ENCODE data around the gene CFAP68. TPM values are rescaled to one million over a fixed set of nuclear protein-coding genes. Genes with fewer than 3 reads are reported as not detected.

Gene CFAP68
- total and polyA plus RNA-seq, 9 of the 15 experiments (the other 6 are each of a cell fraction or from before 2014, with no cell fraction given), result 22.8 to 72.3 (median 52.5) TPM

DNA sequence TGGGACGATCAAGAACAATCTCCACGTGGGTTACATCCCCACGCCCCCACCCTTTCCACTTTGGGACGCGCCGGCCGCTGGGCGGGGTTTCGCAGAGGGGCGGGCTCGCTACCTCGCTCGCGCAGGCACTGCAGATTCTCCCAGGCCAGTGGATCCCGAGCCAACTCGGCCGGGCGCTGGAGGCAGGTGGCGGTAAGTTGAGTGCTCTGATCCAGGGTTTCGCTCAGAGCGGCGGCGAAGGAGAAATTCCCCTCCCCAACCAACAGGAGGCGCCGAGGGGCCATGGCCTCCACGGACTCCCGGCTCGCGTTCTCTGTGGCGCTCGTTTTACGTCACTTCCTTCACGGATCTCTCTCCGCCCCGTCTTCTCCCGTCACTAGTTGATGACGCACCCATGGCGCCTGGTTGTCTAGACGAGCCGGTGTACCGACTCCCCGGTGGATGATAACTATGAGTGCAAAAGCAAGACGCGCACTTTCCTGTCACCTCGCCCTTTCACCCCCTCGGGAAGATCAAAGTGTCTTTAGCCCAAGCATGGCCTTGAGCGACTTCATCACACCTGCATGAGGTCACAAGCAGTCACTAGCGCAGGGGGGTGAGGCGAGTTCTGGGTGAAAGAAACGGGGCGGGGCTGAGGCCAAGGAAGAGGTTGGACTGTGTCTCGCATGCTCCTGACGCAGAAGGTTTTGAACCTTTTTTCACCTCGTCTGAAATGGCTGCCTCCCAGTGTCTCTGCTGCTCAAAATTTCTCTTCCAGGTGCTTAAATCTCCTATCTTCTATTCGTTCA is at the start of gene CFAP68, which contains the start of gene FDXACB1 (continued):
- TF ChIP-seq, protein P1, sequence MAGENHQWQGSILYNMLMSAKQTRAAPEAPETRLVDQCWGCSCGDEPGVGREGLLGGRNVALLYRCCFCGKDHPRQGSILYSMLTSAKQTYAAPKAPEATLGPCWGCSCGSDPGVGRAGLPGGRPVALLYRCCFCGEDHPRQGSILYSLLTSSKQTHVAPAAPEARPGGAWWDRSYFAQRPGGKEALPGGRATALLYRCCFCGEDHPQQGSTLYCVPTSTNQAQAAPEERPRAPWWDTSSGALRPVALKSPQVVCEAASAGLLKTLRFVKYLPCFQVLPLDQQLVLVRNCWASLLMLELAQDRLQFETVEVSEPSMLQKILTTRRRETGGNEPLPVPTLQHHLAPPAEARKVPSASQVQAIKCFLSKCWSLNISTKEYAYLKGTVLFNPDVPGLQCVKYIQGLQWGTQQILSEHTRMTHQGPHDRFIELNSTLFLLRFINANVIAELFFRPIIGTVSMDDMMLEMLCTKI (IDR thresholded peaks at IDR 0.05; ENCODE audit: partially characterized antibody), result no peak
- TF ChIP-seq ZNF134 (CRISPR knock-in tag; conservative IDR thresholded peaks at IDR 0.05), result no peak
- peak; percentile 80 for TF ChIP-seq BCOR (IDR thresholded peaks at IDR 0.05)
- TF ChIP-seq KDM5B (IDR thresholded peaks at IDR 0.05; ENCODE audit: insufficient replicate concordance, low read depth, low read length), result peak; percentile 77
- TF ChIP-seq RBM17 (IDR thresholded peaks at IDR 0.05; ENCODE audit: borderline replicate concordance, low read depth, low read length), result no peak
- peak; percentile 98 for TF ChIP-seq SP1 (CRISPR knock-in tag; IDR thresholded peaks at IDR 0.05)
- TF ChIP-seq L3MBTL2 (IDR thresholded peaks at IDR 0.05), result peak; percentile 76; the same call in 1 of the 2 replicates
- peak in 1 of 2 experiments; percentile 33; a peak in 1 of 3 replicates for TF ChIP-seq CBX3 (IDR thresholded peaks at IDR 0.05; ENCODE audit: borderline replicate concordance in 1 of 2, low read length in 2 of 2)
- TF ChIP-seq ZNF707 (CRISPR knock-in tag; conservative IDR thresholded peaks at IDR 0.05), result no peak
- TF ChIP-seq MEF2D (tag; conservative IDR thresholded peaks at IDR 0.05; ENCODE audit: low read depth), result 0 out of 2 replicates have a peak, but pooled peaks have one; percentile 7
- TF ChIP-seq TAF1 (IDR thresholded peaks at IDR 0.05; ENCODE audit: control insufficient read depth, extremely low read depth, insufficient read depth, low read length, severe bottlenecking), result no peak
- no peak for TF ChIP-seq RBM15 (IDR thresholded peaks at IDR 0.05; ENCODE audit: insufficient read depth, low read length)
- TF ChIP-seq, protein P2, sequence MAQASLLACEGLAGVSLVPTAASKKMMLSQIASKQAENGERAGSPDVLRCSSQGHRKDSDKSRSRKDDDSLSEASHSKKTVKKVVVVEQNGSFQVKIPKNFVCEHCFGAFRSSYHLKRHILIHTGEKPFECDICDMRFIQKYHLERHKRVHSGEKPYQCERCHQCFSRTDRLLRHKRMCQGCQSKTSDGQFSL (CRISPR knock-in tag; IDR thresholded peaks at IDR 0.05), result no peak; the same call in 1 of the 2 replicates
- TF ChIP-seq, protein P2 (tag; IDR thresholded peaks at IDR 0.05), result no peak
- no peak for TF ChIP-seq BCL6 (CRISPR knock-in tag; IDR thresholded peaks at IDR 0.05)
- TF ChIP-seq, protein P3, sequence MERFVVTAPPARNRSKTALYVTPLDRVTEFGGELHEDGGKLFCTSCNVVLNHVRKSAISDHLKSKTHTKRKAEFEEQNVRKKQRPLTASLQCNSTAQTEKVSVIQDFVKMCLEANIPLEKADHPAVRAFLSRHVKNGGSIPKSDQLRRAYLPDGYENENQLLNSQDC (CRISPR knock-in tag; IDR thresholded peaks at IDR 0.05), result peak; percentile 31; the same call in 1 of the 2 replicates
- TF ChIP-seq, protein P4, sequence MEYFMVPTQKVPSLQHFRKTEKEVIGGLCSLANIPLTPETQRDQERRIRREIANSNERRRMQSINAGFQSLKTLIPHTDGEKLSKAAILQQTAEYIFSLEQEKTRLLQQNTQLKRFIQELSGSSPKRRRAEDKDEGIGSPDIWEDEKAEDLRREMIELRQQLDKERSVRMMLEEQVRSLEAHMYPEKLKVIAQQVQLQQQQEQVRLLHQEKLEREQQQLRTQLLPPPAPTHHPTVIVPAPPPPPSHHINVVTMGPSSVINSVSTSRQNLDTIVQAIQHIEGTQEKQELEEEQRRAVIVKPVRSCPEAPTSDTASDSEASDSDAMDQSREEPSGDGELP (CRISPR knock-in tag; IDR thresholded peaks at IDR 0.05; ENCODE audit: borderline replicate concordance), result peak; percentile 89; the same call in 1 of the 2 replicates
- TF ChIP-seq, protein P5, sequence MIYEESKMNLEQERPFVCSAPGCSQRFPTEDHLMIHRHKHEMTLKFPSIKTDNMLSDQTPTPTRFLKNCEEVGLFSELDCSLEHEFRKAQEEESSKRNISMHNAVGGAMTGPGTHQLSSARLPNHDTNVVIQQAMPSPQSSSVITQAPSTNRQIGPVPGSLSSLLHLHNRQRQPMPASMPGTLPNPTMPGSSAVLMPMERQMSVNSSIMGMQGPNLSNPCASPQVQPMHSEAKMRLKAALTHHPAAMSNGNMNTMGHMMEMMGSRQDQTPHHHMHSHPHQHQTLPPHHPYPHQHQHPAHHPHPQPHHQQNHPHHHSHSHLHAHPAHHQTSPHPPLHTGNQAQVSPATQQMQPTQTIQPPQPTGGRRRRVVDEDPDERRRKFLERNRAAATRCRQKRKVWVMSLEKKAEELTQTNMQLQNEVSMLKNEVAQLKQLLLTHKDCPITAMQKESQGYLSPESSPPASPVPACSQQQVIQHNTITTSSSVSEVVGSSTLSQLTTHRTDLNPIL (CRISPR knock-in tag; IDR thresholded peaks at IDR 0.05), result no peak; the same call in 1 of the 2 replicates
